Lung (tissue), 12 donors: ENCODE results near the gene GREB1. TPM values are rescaled to one million over a fixed set of nuclear protein-coding genes. Genes with fewer than 3 reads are reported as not detected.

Source experiments
- ATAC-seq: fragments of 200-7000 bp; cut with Tn5 transposase; one replicate; pipeline ENCODE4 v1.9.1; 2020; ENCODE audit warnings: moderate number of reproducible peaks; ENCODE audit not compliant: insufficient read depth, low FRiP score
- DNase-seq, 3 donors: peaks; one replicate each; pipeline ENCODE4 v3.0.0-alpha.2; 2013 to 2017
- H3K27ac ChIP-seq, 2 donors: one replicate each; pipeline ENCODE4 v1.5.1; 2013; ENCODE audit warnings: mild to moderate bottlenecking in 2 of 2, moderate library complexity in 2 of 2, control low read depth in 1 of 2, inconsistent platforms in 1 of 2, low read depth in 1 of 2, low read length in 1 of 2
- H3K27me3 ChIP-seq, 3 donors: one replicate each; pipeline ENCODE4 v1.5.1; 2013; ENCODE audit warnings: low read length in 2 of 3; ENCODE audit not compliant: control insufficient read depth in 3 of 3, insufficient read depth in 3 of 3
- H3K36me3 ChIP-seq, 4 donors: one replicate each; pipeline ENCODE4 v1.5.1; 2013; ENCODE audit warnings: low read length in 4 of 4, mild to moderate bottlenecking in 1 of 4, moderate library complexity in 1 of 4; ENCODE audit not compliant: control insufficient read depth in 4 of 4, insufficient read depth in 4 of 4
- H3K4me1 ChIP-seq, 5 donors: one replicate each; pipeline ENCODE4 v1.5.1; 2013; ENCODE audit warnings: low read length in 5 of 5, mild to moderate bottlenecking in 2 of 5, moderate library complexity in 1 of 5; ENCODE audit not compliant: control insufficient read depth in 5 of 5, insufficient read depth in 5 of 5
- H3K4me3 ChIP-seq: one replicate; pipeline ENCODE4 v1.5.1; 2013; ENCODE audit warnings: mild to moderate bottlenecking, control low read depth, moderate library complexity
- H3K9ac ChIP-seq, 2 donors: one replicate each; pipeline ENCODE4 v1.5.1; 2013; ENCODE audit warnings: low read length in 2 of 2, control low read depth in 1 of 2; ENCODE audit not compliant: insufficient read depth in 1 of 2
- H3K9me3 ChIP-seq, 4 donors: one replicate each; pipeline ENCODE4 v1.5.1; 2013; ENCODE audit warnings: low read length in 3 of 4, mild to moderate bottlenecking in 1 of 4, moderate library complexity in 1 of 4; ENCODE audit not compliant: control insufficient read depth in 4 of 4, insufficient read depth in 3 of 4
- CTCF ChIP-seq: IDR thresholded peaks from 2 replicates; pipeline ENCODE4 v1.5.1; 2012; ENCODE audit warnings: mild to moderate bottlenecking; ENCODE audit errors: control extremely low read depth, extremely low read depth
- WGBS, 2 donors: extraction: QIAGEN DNeasy Blood & Tissue Kit; methylation state at CpG; one replicate each; pipeline ENCODE4 v1.1.7; 2013; 5-methylcytosine and 5-hydroxymethylcytosine counted together
- polyA plus RNA-seq, 2 donors: library from polyadenylated mRNA; stranded (reverse); fragments of 200-250 nt; gene quantifications; one replicate each; pipeline ENCODE4 v1.2.1, GENCODE V29; 2013
- total RNA-seq, 2 donors: library from RNA; depleted of rRNA in 1 of 2; stranded (reverse); fragments of >200 nt in 1 of 2; gene quantifications; one replicate each; pipeline ENCODE4 v1.2.1, GENCODE V29; 2014 to 2021
- donor health status: control.
- donor health status: control.
- donor health status: Bipolar disorder and iron deficiency.
- donor health status: healthy.
- donor health status: DM: yes; HTN: yes; CAD: no.

GREB1 gene
- total and polyA plus RNA-seq, 4 donors: 0.23 to 3.3 (median 1.8) TPM

GRCh38 chr2:11611251-11611650, 77.4 kb downstream of the GREB1 start:
- Histone ChIP-seq H3K27ac (no peak overlapping the region), H3K9me3 (no peaks in the 10 kb centered on the region), H3K4me3 (no peak overlapping the region), H3K36me3 (peaks cover 0 to 5% (median 1%) of the 10 kb centered on the region in 4 donors), H3K4me1 (peaks cover 0 to 2% (median 0%) of the 10 kb centered on the region in 5 donors), H3K9ac (no peak overlapping the region), H3K27me3 (no peaks in the 10 kb centered on the region)
- no peak for TF ChIP-seq CTCF
- DNase-seq: no peak
- WGBS, 2 donors: 95% methylated on average over 5 of the region's 5 CpGs
- ATAC-seq: no peak

GRCh38 chr2:11612553-11613215, 78.8 kb downstream of the GREB1 start:
- Histone ChIP-seq H3K36me3 (peaks cover 0 to 5% (median 1%) of the 10 kb centered on the region in 4 donors), H3K27ac (no peak overlapping the region), H3K4me3 (no peak overlapping the region), H3K9ac (no peak overlapping the region), H3K9me3 (no peaks in the 10 kb centered on the region), H3K4me1 (peaks cover 0 to 2% (median 0%) of the 10 kb centered on the region in 5 donors), H3K27me3 (no peaks in the 10 kb centered on the region)
- DNase-seq (no peak), ATAC-seq (no peak)
- 90 to 92% methylated on average over 20 of the region's 20 CpGs for WGBS, 2 donors
- TF ChIP-seq CTCF: no peak

GRCh38 chr2:11613297-11613696, 79.5 kb downstream of the GREB1 start:
- no peak for TF ChIP-seq CTCF

More at GRCh38 chr2:11613297-11613696, 79.5 kb downstream of the GREB1 start:
- no peak for DNase-seq
- Histone ChIP-seq H3K27me3 (no peaks in the 10 kb centered on the region), H3K27ac (no peak overlapping the region), H3K9me3 (no peaks in the 10 kb centered on the region), H3K4me1 (peaks cover 0 to 2% (median 0%) of the 10 kb centered on the region in 5 donors), H3K4me3 (no peak overlapping the region), H3K36me3 (peaks cover 0 to 5% (median 1%) of the 10 kb centered on the region in 4 donors), H3K9ac (no peak overlapping the region)
- WGBS, 2 donors: 91 to 92% methylated on average over 5 of the region's 5 CpGs
- ATAC-seq: no peak
